Measurements from ENCODE around the gene TJP2.

DNA sequence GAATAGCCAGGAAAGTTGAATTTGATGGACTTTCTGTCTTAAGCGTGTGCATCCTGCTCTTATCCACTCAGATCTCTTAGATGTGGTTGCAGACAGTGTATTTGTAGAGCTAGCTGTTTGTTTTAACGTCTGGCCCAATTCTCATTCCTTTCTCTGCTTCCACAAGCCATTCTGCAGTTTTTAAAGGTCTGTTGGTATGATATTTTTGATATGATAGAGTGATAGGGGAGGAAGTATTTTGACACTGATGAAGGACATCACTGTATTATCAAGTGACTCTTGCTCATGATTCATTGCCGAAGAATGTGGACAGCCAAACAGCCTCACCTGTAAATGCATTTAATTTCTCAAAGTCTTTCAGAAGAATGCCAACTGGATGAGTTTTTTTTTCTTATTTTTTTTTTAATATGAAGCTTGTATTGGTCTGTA is 4.5 kb downstream of the TJP2 start:
- TF ChIP-seq, protein P1, sequence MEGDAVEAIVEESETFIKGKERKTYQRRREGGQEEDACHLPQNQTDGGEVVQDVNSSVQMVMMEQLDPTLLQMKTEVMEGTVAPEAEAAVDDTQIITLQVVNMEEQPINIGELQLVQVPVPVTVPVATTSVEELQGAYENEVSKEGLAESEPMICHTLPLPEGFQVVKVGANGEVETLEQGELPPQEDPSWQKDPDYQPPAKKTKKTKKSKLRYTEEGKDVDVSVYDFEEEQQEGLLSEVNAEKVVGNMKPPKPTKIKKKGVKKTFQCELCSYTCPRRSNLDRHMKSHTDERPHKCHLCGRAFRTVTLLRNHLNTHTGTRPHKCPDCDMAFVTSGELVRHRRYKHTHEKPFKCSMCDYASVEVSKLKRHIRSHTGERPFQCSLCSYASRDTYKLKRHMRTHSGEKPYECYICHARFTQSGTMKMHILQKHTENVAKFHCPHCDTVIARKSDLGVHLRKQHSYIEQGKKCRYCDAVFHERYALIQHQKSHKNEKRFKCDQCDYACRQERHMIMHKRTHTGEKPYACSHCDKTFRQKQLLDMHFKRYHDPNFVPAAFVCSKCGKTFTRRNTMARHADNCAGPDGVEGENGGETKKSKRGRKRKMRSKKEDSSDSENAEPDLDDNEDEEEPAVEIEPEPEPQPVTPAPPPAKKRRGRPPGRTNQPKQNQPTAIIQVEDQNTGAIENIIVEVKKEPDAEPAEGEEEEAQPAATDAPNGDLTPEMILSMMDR (IDR thresholded peaks at IDR 0.05) = no peak
- TF ChIP-seq EZH2 (IDR thresholded peaks at IDR 0.05) (no peak), EZH2phosphoT487 (IDR thresholded peaks at IDR 0.05) (no peak)

Data from neural progenitor cell (in vitro differentiated cells).